Measurements from ENCODE around the gene TBK1.

The TBK1 gene

DNA sequence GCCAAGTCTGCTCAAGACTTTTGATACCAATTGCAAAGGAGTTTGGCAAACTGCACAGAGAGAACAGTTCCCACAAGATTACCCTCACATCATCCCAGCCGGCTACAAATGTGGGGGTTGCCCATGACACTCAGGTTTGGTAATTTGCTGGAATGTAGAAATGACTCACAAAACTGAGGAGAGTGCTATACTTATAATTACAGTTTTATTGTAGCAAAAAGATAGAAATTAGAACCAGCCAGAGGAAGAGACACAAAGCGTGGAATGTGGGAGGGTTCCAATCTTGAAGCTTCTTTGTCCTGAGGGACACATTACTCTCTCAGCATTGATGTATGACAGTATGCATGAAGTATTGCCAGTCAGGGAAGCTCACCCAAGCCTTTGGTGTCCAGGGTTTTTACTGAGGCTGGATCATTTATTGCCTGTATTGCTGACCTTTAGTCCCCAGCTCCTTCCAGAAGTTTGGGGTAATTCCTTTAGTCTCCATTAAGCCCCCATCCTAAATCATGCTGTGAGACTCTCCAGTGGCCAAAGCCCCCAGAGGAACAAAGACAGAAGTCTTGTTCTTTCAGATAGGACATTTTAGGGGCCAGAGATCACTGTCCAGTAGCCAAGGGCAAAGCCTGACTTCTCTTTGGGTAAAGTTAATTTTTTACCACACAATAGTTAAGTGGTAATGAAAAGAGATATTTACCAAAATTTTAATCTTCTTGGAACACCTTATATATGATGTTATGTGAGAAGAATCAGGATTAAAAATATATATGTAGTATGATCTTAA, 9.9 kb downstream of the TBK1 start:
- no peak for TF ChIP-seq ZNF274 (IDR thresholded peaks at IDR 0.05; ENCODE audit: low read depth, low read length)

DNA sequence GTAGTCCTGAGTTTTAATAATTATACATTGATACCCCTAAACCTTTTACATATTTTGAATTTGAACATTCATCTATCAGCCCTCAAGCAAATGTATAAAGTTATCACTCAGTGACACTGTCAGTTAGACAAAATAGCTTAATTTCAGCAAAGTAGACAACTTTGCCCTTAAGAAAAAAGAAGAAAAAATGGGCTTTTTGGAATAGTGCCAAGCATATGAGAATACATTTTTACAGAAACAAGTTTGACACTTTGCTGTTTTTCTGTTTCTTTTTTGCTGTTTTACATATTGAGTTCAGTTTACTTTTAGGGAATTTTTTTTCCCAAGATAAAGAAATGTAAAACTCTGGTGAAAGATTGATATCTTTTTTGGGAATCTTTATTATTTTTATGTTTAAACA, 14.3 kb downstream of the TBK1 start:
- no peak overlapping the region for H3K4me3 ChIP-seq (ENCODE audit: low read length)
- TF ChIP-seq ZNF274 (IDR thresholded peaks at IDR 0.05; ENCODE audit: low read depth, low read length) = no peak

More for the DNA sequence above, 9.9 kb downstream of the TBK1 start:
- H3K4me3 ChIP-seq (ENCODE audit: low read length) = no peak overlapping the region

DNA sequence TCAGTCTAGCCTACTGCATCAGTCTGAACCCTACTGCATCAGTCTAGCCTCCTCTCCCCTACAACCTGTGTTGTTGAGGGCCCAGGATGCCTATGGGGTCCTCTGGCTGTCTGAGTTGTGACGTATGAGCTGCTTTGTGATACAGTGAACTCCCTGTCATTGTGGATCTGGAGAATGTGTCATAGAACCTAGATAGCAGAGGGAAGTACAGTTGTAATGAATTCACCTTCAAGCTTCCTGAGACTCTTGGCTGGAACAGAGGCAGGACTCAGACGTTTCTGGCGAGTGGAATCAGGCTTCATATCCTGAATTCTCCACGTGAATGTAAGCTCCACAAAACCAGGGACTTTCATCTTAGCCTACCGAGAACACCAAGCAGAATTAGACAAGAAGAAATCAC, 17.0 kb downstream of the TBK1 start:
- TF ChIP-seq ZNF274 (IDR thresholded peaks at IDR 0.05; ENCODE audit: low read depth, low read length) = no peak
- no peak overlapping the region for H3K4me3 ChIP-seq (ENCODE audit: low read length)

DNA sequence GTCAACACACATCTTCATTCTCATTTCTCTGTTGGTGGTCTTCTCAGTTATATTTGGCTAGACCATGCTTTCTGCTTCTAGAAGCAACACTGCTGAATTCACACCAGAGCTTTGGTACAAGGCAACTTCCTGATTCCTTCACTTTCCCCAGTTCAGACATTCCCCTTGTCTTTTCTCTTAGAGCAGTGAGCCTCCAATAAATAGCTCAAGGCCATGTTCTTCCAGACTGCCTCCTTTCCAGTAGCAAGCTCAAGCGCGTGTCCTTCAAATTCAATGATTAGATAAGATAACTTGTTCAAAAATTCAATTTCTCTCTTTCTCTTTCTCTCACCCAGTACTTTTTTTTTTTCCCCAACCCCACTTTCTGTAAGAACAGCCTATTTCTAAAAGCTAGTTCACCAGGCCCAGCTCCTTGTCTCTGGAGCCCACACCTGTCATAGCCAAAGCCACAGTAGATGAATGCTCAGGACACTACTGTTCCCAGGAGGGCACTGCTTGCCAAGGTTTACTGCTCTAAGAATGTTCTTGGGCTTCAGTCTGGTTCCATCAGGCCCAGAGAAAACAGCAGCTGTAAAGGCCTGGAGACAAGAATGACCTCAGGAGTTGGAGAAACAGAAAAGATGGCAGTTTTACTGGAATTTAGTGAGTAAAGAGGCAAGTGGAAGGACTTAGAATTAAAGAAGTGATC, 17.7 kb downstream of the TBK1 start:
- no peak overlapping the region for H3K4me3 ChIP-seq (ENCODE audit: low read length)
- no peak for TF ChIP-seq ZNF274 (IDR thresholded peaks at IDR 0.05; ENCODE audit: low read depth, low read length)

DNA sequence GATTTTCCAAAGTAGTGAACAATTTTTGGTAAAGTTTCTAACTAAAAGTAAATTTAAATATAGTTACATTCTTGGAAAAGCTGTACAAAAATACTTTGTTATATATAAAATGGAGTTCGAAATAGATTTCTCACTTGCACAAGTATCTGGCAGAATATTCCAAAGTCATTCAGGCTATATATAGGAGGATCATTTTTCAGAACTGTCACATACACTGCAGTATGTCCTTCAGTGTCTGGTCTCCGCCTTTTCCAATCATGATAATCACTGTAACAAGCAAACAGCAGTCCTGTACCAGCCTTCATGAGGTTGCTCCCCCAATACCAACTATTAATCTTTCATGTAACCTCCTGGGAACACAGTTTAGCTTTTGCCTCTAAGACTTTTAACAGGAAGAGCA, 18.6 kb downstream of the TBK1 start:
- no peak for TF ChIP-seq ZNF274 (IDR thresholded peaks at IDR 0.05; ENCODE audit: low read depth, low read length)
- H3K4me3 ChIP-seq (ENCODE audit: low read length) = no peak overlapping the region

DNA sequence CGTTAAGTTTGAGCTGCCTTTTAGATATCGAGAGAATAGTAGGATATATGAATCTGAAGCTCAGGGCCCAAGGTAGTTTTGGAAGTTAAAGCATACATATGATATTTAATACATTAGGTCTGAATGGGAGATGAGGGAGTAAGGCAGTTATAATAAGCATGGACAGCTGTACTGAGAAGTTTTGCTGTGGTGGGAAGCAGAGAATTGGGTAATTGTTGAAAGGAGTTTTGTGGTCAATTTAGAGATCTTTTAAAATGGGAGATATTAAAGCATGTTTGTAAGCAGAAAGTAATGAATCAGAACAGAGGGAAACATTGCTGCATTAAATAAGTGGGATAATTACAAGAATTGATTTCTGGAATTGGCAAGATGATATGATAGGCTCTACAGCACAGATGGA, 21.3 kb downstream of the TBK1 start:
- H3K4me3 ChIP-seq (ENCODE audit: low read length) = no peak overlapping the region
- TF ChIP-seq ZNF274 (IDR thresholded peaks at IDR 0.05; ENCODE audit: low read depth, low read length) = no peak

DNA sequence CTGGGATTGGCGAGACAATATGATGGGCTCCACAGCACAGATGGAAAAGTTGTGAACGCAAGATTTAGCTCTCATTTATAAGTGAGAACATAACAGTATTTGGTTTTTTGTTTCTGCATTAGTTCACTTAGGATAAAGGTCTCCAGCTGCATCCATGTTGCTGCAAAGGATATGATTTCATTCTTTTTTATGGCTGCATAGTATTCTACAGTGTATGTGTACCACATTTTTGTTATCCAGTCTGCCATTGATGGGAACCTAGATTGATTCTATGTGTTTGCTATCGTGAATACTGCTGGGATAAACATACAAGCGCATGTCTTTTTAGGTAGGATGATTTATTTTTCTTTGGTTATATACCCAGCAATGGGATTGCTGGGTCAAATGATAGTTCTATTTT, 23.6 kb downstream of the TBK1 start:
- H3K4me3 ChIP-seq (ENCODE audit: low read length) = no peak overlapping the region
- no peak for TF ChIP-seq ZNF274 (IDR thresholded peaks at IDR 0.05; ENCODE audit: low read depth, low read length)

DNA sequence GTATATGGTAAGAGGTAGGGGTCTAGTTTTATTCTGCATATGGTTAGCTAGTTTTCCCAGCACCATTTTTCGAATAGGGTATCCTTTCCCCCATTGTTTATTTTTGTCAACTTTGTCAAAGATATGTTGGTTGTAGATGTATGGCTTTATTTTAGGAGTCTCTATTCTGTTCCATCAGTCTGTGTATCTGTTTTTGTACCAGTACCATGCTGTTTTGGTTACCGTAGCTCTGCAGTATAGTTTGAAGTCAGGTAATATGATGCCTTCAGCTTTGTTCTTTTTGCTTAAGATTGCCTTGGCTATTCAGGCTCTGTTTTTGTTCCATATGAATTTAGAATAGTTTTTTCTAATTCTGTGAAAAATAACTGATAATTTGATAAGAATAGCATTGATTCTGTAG, 24.9 kb downstream of the TBK1 start:
- no peak overlapping the region for H3K4me3 ChIP-seq (ENCODE audit: low read length)
- TF ChIP-seq ZNF274 (IDR thresholded peaks at IDR 0.05; ENCODE audit: low read depth, low read length) = no peak

DNA sequence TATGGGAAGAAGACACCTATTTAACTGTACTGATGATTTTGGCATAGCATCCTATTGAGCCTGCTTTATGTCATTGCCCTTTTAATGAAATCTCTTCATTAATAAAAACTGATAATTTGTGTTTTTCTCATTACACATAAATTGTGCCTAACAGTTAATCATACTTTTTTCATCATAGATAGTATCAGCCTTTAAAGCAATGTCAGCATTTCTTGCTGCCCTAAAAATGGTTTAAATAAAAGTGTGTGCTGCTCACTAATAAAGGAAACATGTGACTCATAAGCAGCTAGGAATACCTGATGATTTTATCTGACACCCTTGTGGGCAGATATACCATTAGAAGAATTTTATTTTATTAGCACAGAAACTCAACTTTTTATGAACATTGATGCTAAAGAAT, 26.7 kb downstream of the TBK1 start:
- no peak for TF ChIP-seq ZNF274 (IDR thresholded peaks at IDR 0.05; ENCODE audit: low read depth, low read length)

DNA sequence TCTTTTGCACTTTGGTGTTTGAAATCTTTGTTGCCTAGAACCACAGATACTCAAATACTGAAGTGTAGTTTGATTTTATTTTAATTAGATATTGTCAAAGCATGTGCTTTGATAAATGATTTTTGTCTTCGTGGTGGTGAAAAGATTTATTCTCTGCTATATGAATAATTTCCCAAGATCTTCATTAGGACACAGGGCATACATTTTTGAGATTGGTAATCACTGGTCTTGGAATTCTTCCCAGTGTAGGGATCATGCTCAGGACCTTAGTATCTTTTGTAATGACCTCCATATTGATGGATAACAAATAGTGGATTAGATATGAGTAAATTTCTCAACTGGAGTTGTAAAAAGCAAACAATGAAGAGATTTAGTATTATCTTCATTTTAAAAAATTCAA, 28.2 kb downstream of the TBK1 start:
- no peak overlapping the region for H3K4me3 ChIP-seq (ENCODE audit: low read length)
- no peak for TF ChIP-seq ZNF274 (IDR thresholded peaks at IDR 0.05; ENCODE audit: low read depth, low read length)

More for the DNA sequence above, 26.7 kb downstream of the TBK1 start:
- H3K4me3 ChIP-seq (ENCODE audit: low read length) = no peak overlapping the region

DNA sequence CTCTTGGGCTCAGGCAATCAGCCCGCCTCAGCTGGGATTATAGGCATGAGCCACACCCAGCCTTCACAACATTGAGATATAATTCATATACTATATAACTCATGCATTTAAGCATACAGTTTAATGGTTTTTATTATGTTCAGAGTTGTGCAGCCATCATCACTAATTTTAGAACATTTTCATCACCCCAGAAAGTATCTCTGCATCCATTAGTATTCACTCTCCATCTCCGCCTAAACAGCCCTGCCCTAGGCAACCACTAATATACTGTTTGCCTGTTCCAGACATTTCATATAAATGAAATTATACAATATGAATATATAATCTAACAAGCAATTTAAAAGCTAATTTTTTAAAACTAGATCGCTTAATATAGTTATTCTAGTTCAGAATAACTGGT, 34.7 kb downstream of the TBK1 start:
- TF ChIP-seq ZNF274 (IDR thresholded peaks at IDR 0.05; ENCODE audit: low read depth, low read length) = no peak
- no peak overlapping the region for H3K4me3 ChIP-seq (ENCODE audit: low read length)

DNA sequence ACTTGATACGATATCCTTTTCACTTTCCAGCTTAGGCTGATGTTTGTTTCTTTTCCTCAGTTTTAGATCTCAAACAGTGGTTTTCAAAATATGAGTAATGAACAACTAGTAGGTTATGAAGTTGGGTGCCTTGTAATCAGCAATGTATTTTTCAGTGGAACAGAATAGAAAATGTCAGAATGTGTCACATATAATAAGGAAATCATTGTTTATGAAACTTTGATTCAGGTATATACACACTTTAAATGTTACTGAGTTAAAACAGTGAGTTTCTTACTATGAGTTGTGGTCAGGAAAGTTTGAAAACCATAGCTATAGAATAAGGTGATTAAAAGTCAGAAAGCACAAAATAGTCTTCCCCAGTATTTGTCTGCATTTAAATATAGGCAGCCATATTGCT, 39.8 kb downstream of the TBK1 start:
- H3K4me3 ChIP-seq (ENCODE audit: low read length) = no peak overlapping the region
- TF ChIP-seq ZNF274 (IDR thresholded peaks at IDR 0.05; ENCODE audit: low read depth, low read length) = no peak

DNA sequence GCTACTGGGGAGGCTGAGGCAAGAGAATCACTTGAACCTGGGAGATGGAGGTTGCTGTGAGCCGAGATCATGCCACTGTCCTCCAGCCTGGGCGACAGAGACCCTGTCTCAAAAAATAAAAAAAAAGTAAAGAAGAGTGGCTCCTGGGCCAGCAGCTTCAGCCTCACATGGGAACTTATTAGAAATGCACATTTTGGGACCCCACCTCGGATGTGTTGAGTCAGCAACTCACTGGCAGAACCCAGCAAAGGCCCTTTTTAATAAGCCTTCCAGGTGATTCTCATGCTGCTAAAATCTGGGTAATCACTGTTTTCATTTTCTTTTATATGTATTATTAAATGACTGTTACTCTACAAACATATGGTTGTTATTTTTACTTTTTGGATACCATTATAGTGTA, 41.6 kb downstream of the TBK1 start:
- TF ChIP-seq ZNF274 (IDR thresholded peaks at IDR 0.05; ENCODE audit: low read depth, low read length) = no peak
- no peak overlapping the region for H3K4me3 ChIP-seq (ENCODE audit: low read length)

DNA sequence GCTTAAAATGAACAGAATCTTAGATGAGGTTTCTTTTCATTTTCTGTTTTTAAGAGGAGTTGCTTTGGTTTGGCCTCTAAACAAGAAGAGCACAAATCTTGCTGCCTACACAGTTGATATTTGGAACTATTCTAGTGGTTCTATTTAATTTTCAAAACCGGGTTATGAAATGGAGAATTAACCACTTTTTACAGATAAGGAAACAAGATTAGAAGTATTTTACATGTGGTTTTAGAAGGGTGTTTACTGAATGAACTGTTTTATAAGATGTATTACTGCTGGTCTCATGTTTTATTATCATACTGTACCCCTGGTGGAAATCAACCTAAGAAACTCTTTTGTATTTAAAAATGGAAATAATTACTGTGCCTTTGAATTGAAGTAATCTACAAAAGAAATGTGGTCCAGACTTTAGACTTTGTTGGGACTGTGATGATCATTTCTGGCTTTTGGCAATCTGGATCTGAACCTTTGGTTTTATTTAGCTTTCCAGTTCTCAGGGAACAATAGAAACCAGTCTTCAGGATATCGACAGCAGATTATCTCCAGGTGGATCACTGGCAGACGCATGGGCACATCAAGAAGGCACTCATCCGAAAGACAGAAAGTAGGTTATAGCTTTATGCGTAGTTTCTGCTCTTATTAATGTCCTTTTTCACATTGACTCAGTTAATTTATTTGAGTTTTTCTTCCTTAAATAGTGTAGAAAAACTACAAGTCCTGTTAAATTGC, 43.2 kb downstream of the TBK1 start:
- no peak for TF ChIP-seq ZNF274 (IDR thresholded peaks at IDR 0.05; ENCODE audit: low read depth, low read length)
- H3K4me3 ChIP-seq (ENCODE audit: low read length) = no peak overlapping the region
